Right lobe of liver (tissue), 4 donors: Measurements from ENCODE around the gene ZFC3H1.

Experiments used
- POLR2A ChIP-seq: fragments of 450-650 bp; IDR thresholded peaks from one replicate; pipeline ENCODE4 v1.6.1; 2017; ENCODE audit warnings: antibody characterized with exemption, mild to moderate bottlenecking
- TF ChIP-seq, protein P1 (sequence below), 4 donors: fragments of 200-600 bp in 3 of 4; fragments of 450-650 bp in 1 of 4; IDR thresholded peaks; one replicate each; pipeline versions ENCODE4 v1.5.1 to v1.8.0; 2016 to 2022; ENCODE audit warnings: antibody characterized with exemption in 4 of 4, mild to moderate bottlenecking in 2 of 4
- donor health status: DM: no; HTN: no; CAD: no.
- donor health status: DM: no; HTN: no; CAD: no.
- donor health status: DM: no; HTN: yes; CAD: no.

- TF ChIP-seq, protein P1, sequence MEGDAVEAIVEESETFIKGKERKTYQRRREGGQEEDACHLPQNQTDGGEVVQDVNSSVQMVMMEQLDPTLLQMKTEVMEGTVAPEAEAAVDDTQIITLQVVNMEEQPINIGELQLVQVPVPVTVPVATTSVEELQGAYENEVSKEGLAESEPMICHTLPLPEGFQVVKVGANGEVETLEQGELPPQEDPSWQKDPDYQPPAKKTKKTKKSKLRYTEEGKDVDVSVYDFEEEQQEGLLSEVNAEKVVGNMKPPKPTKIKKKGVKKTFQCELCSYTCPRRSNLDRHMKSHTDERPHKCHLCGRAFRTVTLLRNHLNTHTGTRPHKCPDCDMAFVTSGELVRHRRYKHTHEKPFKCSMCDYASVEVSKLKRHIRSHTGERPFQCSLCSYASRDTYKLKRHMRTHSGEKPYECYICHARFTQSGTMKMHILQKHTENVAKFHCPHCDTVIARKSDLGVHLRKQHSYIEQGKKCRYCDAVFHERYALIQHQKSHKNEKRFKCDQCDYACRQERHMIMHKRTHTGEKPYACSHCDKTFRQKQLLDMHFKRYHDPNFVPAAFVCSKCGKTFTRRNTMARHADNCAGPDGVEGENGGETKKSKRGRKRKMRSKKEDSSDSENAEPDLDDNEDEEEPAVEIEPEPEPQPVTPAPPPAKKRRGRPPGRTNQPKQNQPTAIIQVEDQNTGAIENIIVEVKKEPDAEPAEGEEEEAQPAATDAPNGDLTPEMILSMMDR (IDR thresholded peaks at IDR 0.05), result no peak
- no peak for TF ChIP-seq POLR2A
These were observed 96.1 kb downstream of the ZFC3H1 start for GRCh38 chr12:71567537-71567936.
